ENCODE measurements around the gene FARS2.

Gene FARS2

GRCh38 chr6:5534643-5535042 lies 273.3 kb downstream of the FARS2 start:
- Histone ChIP-seq H3K9ac (ENCODE audit: low read length) (no peak overlapping the region), H3K4me1 (ENCODE audit: control insufficient read depth, insufficient read depth, low read length) (no peaks in the 10 kb centered on the region), H3K27me3 (ENCODE audit: control insufficient read depth, insufficient read depth, low read length) (no peaks in the 10 kb centered on the region), H3K36me3 (ENCODE audit: control insufficient read depth, insufficient read depth, low read length) (no peaks in the 10 kb centered on the region), H3K4me3 (ENCODE audit: low read length) (no peak overlapping the region), H3K27ac (ENCODE audit: low read depth, low read length) (no peak overlapping the region)

- no peak overlapping the region for H3K4me3 ChIP-seq (ENCODE audit: low read length)
- no peaks in the 10 kb centered on the region for H3K36me3 ChIP-seq (ENCODE audit: control insufficient read depth, insufficient read depth, low read length)
- no peaks in the 10 kb centered on the region for H3K4me1 ChIP-seq (ENCODE audit: control insufficient read depth, insufficient read depth, low read length)
- H3K9ac ChIP-seq (ENCODE audit: low read length), result no peak overlapping the region
- no peaks in the 10 kb centered on the region for H3K27me3 ChIP-seq (ENCODE audit: control insufficient read depth, insufficient read depth, low read length)
- no peak overlapping the region for H3K27ac ChIP-seq (ENCODE audit: low read depth, low read length)
These were observed 275.3 kb downstream of the FARS2 start for GRCh38 chr6:5536644-5537043.

DNA sequence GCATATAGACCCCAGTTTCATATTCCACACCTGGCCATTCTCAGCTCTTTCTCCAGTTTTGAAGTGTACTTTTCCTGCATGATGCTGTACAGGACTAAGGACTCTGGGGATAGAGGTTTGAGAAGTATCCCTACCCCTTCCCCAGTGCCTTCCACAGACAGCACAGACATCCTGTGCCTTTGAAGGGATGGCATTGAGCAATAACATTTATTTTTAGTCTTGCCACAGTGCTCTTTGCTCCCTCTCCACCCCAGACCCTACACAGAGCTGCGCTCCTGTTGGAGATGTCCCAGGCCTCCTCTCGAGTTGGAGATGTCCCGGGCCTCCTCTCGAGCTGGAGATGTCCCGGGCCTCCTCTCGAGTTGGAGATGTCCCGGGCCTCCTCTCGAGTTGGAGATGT lies 275.8 kb downstream of the FARS2 start:
- H3K27me3 ChIP-seq (ENCODE audit: control insufficient read depth, insufficient read depth, low read length), result no peaks in the 10 kb centered on the region
- H3K4me1 ChIP-seq (ENCODE audit: control insufficient read depth, insufficient read depth, low read length), result no peaks in the 10 kb centered on the region
- H3K27ac ChIP-seq (ENCODE audit: low read depth, low read length), result no peak overlapping the region
- H3K36me3 ChIP-seq (ENCODE audit: control insufficient read depth, insufficient read depth, low read length), result no peaks in the 10 kb centered on the region
- H3K9ac ChIP-seq (ENCODE audit: low read length), result no peak overlapping the region
- H3K4me3 ChIP-seq (ENCODE audit: low read length), result no peak overlapping the region

DNA sequence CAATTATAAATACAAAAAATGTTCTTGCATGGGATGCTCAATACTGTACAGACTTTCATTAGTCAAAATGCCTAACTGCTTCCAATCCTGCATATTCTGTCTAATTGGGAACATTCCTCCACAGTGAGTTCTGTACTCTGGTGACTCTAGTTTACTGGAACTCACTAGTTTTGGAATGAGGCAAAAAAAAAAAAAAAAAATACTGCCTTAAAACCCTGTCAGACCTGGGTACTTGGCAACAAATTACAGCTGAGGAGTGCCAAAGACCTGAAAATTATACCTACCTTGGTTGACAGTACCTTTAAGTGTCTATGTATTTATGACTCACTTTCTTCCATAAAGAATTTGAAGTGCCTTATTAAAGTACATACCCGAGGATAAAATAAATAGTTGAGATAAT lies 276.7 kb downstream of the FARS2 start:
- Histone ChIP-seq H3K36me3 (ENCODE audit: control insufficient read depth, insufficient read depth, low read length) (no peaks in the 10 kb centered on the region), H3K27me3 (ENCODE audit: control insufficient read depth, insufficient read depth, low read length) (no peaks in the 10 kb centered on the region), H3K4me3 (ENCODE audit: low read length) (no peak overlapping the region), H3K27ac (ENCODE audit: low read depth, low read length) (no peak overlapping the region), H3K4me1 (ENCODE audit: control insufficient read depth, insufficient read depth, low read length) (no peaks in the 10 kb centered on the region), H3K9ac (ENCODE audit: low read length) (no peak overlapping the region)

DNA sequence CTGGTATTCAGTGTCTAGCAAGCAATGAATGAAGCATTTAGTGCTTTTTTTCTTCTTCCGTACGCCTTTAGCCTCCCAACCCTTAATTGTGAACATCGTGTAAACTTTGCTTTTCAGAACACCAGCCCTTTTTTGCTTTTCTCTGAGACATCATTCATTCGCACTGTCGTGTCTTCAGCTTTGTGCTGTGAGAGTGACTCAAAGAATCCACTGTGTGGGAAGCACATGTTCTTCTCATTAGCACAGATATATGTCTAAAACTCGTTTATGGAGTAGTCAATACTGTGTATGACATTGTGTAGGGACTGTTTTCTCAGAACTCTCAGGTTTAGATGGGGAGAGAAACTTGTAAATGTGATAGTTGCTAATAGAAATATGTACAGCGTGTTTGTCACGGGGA lies 279.1 kb downstream of the FARS2 start:
- H3K27me3 ChIP-seq (ENCODE audit: control insufficient read depth, insufficient read depth, low read length), result no peaks in the 10 kb centered on the region
- no peaks in the 10 kb centered on the region for H3K36me3 ChIP-seq (ENCODE audit: control insufficient read depth, insufficient read depth, low read length)
- no peak overlapping the region for H3K9ac ChIP-seq (ENCODE audit: low read length)
- no peaks in the 10 kb centered on the region for H3K4me1 ChIP-seq (ENCODE audit: control insufficient read depth, insufficient read depth, low read length)
- H3K27ac ChIP-seq (ENCODE audit: low read depth, low read length), result no peak overlapping the region
- H3K4me3 ChIP-seq (ENCODE audit: low read length), result no peak overlapping the region

- Histone ChIP-seq H3K27me3 (ENCODE audit: control insufficient read depth, insufficient read depth, low read length) (no peaks in the 10 kb centered on the region), H3K9ac (ENCODE audit: low read length) (no peak overlapping the region), H3K36me3 (ENCODE audit: control insufficient read depth, insufficient read depth, low read length) (no peaks in the 10 kb centered on the region), H3K4me3 (ENCODE audit: low read length) (no peak overlapping the region), H3K27ac (ENCODE audit: low read depth, low read length) (no peak overlapping the region), H3K4me1 (ENCODE audit: control insufficient read depth, insufficient read depth, low read length) (no peaks in the 10 kb centered on the region)
These were observed 279.7 kb downstream of the FARS2 start for GRCh38 chr6:5541025-5541424.

DNA sequence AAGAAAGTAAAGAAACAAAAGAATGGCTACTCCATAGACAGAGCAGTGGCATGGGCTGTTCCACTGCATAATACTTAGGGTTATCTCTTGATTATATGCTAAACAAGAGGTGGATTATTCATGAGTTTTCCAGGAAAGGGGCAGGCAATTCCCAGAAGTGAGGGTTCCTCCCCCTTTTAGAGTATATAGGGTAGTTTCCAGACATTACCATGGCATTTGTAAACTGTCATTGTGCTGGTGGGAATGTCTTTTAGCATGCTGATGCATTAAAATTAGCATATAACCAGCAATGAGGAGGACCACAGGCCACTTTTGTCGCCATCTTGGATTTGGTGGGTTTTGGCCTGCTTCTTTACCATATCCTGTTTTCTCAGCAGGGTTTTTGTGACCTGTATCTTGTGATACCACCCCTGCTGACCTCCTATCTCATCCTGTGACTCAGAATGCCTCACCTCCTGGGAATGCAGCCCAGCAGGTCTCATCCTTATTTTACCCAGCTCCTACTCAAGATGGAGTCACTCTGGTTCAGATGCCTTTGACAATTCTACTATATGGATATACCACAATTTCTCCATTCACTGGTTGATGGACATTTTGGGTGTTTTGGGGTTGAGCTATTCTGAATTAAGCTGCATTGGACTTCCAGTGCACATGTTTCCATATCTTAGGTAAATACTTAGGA lies 280.6 kb downstream of the FARS2 start:
- H3K9ac ChIP-seq (ENCODE audit: low read length), result no peak overlapping the region
- H3K27ac ChIP-seq (ENCODE audit: low read depth, low read length), result no peak overlapping the region
- no peaks in the 10 kb centered on the region for H3K4me1 ChIP-seq (ENCODE audit: control insufficient read depth, insufficient read depth, low read length)
- no peaks in the 10 kb centered on the region for H3K27me3 ChIP-seq (ENCODE audit: control insufficient read depth, insufficient read depth, low read length)
- H3K36me3 ChIP-seq (ENCODE audit: control insufficient read depth, insufficient read depth, low read length), result no peaks in the 10 kb centered on the region
- no peak overlapping the region for H3K4me3 ChIP-seq (ENCODE audit: low read length)

- no peaks in the 10 kb centered on the region for H3K4me1 ChIP-seq (ENCODE audit: control insufficient read depth, insufficient read depth, low read length)
- H3K27me3 ChIP-seq (ENCODE audit: control insufficient read depth, insufficient read depth, low read length), result no peaks in the 10 kb centered on the region
- no peak overlapping the region for H3K27ac ChIP-seq (ENCODE audit: low read depth, low read length)
- H3K9ac ChIP-seq (ENCODE audit: low read length), result no peak overlapping the region
- H3K36me3 ChIP-seq (ENCODE audit: control insufficient read depth, insufficient read depth, low read length), result no peaks in the 10 kb centered on the region
- H3K4me3 ChIP-seq (ENCODE audit: low read length), result no peak overlapping the region
These were observed 286.2 kb downstream of the FARS2 start for GRCh38 chr6:5547556-5547955.

DNA sequence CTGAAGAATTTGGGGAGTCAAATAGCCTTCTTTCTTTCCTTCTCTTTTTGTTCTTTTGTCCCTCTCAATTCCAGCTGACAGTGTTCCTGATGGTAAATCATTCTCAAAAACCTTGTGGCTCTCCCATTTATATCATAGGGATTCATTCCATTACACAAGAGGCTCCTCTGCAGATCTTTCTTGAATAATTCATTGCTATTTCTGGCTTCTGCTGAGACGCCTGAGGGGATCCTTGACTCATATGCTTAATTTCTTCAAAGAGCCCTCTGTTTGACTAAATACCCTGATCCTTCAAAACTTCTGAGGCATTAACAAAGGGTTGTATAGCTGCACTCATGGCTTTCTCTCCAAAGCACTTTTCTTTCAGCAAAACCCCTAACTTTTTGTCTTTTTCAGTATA lies 289.3 kb downstream of the FARS2 start:
- H3K9ac ChIP-seq (ENCODE audit: low read length), result no peak overlapping the region
- H3K27me3 ChIP-seq (ENCODE audit: control insufficient read depth, insufficient read depth, low read length), result no peaks in the 10 kb centered on the region
- H3K27ac ChIP-seq (ENCODE audit: low read depth, low read length), result no peak overlapping the region
- H3K4me3 ChIP-seq (ENCODE audit: low read length), result no peak overlapping the region
- H3K4me1 ChIP-seq (ENCODE audit: control insufficient read depth, insufficient read depth, low read length), result no peaks in the 10 kb centered on the region
- no peaks in the 10 kb centered on the region for H3K36me3 ChIP-seq (ENCODE audit: control insufficient read depth, insufficient read depth, low read length)

- Histone ChIP-seq H3K4me3 (ENCODE audit: low read length) (no peak overlapping the region), H3K4me1 (ENCODE audit: control insufficient read depth, insufficient read depth, low read length) (no peaks in the 10 kb centered on the region), H3K9ac (ENCODE audit: low read length) (no peak overlapping the region), H3K27me3 (ENCODE audit: control insufficient read depth, insufficient read depth, low read length) (no peaks in the 10 kb centered on the region), H3K36me3 (ENCODE audit: control insufficient read depth, insufficient read depth, low read length) (no peaks in the 10 kb centered on the region), H3K27ac (ENCODE audit: low read depth, low read length) (no peak overlapping the region)
These were observed 290.9 kb downstream of the FARS2 start for GRCh38 chr6:5552243-5552642.

- Histone ChIP-seq H3K4me1 (ENCODE audit: control insufficient read depth, insufficient read depth, low read length) (no peaks in the 10 kb centered on the region), H3K9ac (ENCODE audit: low read length) (no peak overlapping the region), H3K4me3 (ENCODE audit: low read length) (no peak overlapping the region), H3K36me3 (ENCODE audit: control insufficient read depth, insufficient read depth, low read length) (no peaks in the 10 kb centered on the region), H3K27me3 (ENCODE audit: control insufficient read depth, insufficient read depth, low read length) (no peaks in the 10 kb centered on the region), H3K27ac (ENCODE audit: low read depth, low read length) (no peak overlapping the region)
These were observed 292.5 kb downstream of the FARS2 start for GRCh38 chr6:5553767-5554166.

DNA sequence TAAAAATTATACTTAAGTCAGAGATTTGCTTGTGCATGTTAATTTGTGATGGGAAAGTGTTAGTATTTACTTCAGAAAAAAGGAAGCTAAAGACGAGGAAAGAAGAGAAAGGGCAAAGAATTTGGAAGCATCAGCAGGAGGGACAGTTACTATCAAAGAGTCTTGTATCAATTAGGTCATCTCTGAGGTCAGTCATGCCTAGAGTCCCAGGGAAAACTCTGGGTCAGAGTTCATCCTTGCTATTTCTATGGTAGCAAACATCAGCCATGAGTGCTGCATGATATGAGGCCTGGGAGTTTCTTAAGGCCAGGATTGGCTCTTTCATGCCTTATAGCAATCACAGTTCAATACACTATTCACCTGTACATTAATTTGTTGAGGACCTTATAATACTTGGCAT lies 292.9 kb downstream of the FARS2 start:
- Histone ChIP-seq H3K4me1 (ENCODE audit: control insufficient read depth, insufficient read depth, low read length) (no peaks in the 10 kb centered on the region), H3K27ac (ENCODE audit: low read depth, low read length) (no peak overlapping the region), H3K4me3 (ENCODE audit: low read length) (no peak overlapping the region), H3K9ac (ENCODE audit: low read length) (no peak overlapping the region), H3K27me3 (ENCODE audit: control insufficient read depth, insufficient read depth, low read length) (no peaks in the 10 kb centered on the region), H3K36me3 (ENCODE audit: control insufficient read depth, insufficient read depth, low read length) (no peaks in the 10 kb centered on the region)

- Histone ChIP-seq H3K4me1 (ENCODE audit: control insufficient read depth, insufficient read depth, low read length) (no peaks in the 10 kb centered on the region), H3K27ac (ENCODE audit: low read depth, low read length) (no peak overlapping the region), H3K27me3 (ENCODE audit: control insufficient read depth, insufficient read depth, low read length) (no peaks in the 10 kb centered on the region)
These were observed 294.7 kb downstream of the FARS2 start for GRCh38 chr6:5556011-5556410.

More at GRCh38 chr6:5556011-5556410, 294.7 kb downstream of the FARS2 start:
- Histone ChIP-seq H3K9ac (ENCODE audit: low read length) (no peak overlapping the region), H3K36me3 (ENCODE audit: control insufficient read depth, insufficient read depth, low read length) (no peaks in the 10 kb centered on the region), H3K4me3 (ENCODE audit: low read length) (no peak overlapping the region)

Data from rectal smooth muscle tissue (tissue), 1 donor.